Frontal cortex (tissue), 4 donors: ENCODE measurements around the gene OR52E1. TPM values are rescaled to one million over a fixed set of nuclear protein-coding genes. Genes with fewer than 3 reads are reported as not detected.
"Not testable (repeated sequence)": the region's sequence is repeated elsewhere in the genome, so short reads cannot be mapped to it uniquely, and the experiment has no call there.

ENCODE experiments used
- DNase-seq, 2 donors: peaks; one replicate each; pipeline ENCODE4 v3.0.0; 2012; ENCODE audit warnings: low spot score in 2 of 2
- FAIRE-seq: peaks from 2 replicates; lab custom pipeline; 2012; peaks lifted over from hg19 to GRCh38; lab: Jason Lieb, UNC
- total RNA-seq: library from RNA; depleted of rRNA; stranded (reverse); fragments of >200 nt; gene quantifications from one replicate; pipeline ENCODE4 v1.2.3, GENCODE V29; 2014
- donor health status: control.
- donor health status: control.
- donor health status: control.

The OR52E1 gene
- not detected for total RNA-seq

DNA sequence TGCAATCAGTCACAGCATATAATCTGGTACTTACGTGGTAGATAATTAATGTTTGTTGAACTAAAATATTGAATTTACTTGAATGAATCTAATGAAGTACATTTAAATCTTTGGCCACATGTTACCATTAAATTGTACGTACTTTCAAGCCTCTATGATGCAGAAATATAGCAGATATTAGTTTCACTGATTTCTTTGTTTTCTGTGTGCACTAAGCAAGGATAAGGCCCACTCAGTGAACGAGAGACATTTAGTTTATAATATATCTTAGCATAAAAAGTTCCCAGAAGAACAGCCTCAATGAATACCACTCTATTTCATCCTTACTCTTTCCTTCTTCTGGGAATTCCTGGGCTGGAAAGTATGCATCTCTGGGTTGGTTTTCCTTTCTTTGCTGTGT lies at the start of gene OR52E1:
TSS of gene OR52E1 (plus strand) at position 301 of the 400 bp plus-strand sequence.
- DNase-seq (no peak), FAIRE-seq (no peak)

DNA sequence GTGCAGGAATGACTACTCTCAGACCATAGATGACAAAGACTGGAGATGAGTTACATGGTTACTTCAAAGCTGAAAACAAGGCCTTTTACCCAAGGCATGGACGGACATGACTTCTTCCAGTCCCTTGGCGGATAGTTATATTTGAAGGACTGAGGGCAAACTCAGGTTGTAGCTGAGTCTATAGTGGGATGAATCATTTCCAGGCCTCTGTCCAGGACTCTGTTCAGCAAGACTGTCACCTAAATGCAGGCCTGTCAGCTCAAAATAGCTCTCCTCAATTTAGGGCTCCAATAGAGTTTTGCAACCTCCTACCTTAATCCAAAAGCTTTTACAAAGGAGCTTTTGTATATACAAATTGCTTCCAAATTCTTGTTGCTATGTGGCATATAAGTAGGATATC lies 47.4 kb upstream of the OR52E1 start:
- no peak for DNase-seq
- no peak for FAIRE-seq

DNA sequence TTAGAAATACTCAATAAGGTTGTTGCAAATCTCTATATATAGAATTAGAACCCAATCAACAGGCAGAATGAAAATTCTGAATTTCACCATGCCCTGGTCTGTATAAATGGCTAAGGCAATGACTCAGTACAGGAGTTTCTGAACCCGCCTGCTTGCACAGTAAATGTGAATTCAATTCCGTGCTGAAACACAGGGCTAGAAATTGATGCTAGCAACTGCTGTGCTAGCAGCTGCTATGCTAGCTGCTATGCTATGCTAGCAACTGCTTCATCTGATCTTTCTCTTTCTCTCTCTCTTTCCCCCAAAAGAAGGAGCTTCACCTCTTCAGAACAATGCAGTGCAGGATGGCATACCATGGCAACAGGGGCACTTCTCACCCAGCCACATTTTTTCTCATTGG lies 32.7 kb upstream of the OR52E1 start:
- FAIRE-seq: no peak
- no peak for DNase-seq

DNA sequence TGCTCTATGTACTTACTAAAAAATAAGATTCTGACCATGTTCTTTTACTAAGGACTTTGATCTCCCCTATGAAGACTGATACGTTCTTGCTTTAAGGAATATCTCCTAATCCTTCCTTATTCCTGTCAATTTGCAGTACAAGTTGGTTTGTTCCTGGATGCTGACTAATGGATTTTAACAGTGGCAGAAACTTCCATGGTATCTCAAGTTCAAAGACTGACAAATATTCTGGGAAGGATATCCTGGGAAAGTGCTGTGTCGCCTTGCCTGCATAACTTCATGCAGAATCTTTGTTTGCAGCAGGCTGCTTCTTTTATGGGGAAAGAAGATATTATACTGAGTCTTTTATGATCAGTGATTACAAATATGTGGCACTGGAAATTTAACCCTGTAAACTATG lies 31.4 kb upstream of the OR52E1 start:
- no peak for DNase-seq
- no peak for FAIRE-seq

DNA sequence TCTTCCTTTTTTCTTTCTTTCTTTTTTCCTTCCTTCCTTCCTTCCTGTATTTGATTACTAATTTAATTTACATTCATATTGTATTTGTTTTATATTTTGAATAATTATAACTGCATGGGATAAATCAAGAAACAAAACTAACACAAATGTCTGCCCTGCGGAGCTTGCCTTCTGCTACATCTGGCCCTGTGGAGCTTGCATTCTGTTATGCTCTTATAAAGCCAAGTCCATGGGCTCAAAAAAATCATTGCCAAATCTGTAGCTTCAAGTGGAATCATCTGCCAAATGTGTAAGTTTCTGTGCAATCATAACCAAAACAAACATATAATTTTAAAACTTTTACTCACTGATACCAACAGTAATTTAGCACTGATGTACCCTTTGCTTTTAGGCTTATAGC lies 31.0 kb upstream of the OR52E1 start:
- DNase-seq (no peak), FAIRE-seq (no peak)

DNA sequence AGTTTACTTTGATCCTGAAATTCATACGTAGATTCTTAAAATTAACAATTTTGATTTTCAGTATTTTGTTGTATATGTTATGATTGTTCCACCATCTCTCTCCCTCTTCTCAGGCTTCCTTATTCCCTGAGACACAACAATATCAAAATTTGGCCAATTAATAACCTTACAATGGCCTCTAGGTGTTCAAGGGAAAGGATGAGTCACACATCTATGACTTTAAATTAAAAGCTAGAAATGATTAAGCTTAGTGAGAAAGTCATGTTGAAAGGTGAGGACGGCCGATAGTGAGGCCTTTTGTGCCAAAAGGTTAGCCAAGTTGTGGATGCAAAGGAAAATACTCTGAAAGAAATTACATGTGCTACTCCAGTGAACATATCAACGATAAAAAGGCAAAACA lies 28.5 kb upstream of the OR52E1 start:
- DNase-seq (no peak), FAIRE-seq (no peak)

DNA sequence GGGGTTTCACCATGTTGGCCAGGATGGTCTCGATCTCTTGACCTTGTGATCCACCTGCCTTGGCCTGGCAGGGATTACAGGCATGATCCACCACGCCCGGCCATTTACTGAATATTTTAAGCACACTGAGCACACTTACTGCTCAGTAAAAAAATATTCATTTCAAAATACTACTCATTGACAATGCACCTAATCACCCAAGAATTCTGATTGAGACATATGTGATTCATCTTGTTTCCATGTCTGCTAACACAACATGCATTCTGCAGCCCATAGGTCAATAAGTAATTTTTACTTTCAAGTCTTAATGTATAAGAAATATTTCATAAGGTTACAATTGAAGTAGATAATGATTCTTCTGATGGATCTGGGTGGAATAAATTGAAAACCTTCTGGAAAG lies 27.3 kb upstream of the OR52E1 start:
- DNase-seq: no peak
- no peak for FAIRE-seq

DNA sequence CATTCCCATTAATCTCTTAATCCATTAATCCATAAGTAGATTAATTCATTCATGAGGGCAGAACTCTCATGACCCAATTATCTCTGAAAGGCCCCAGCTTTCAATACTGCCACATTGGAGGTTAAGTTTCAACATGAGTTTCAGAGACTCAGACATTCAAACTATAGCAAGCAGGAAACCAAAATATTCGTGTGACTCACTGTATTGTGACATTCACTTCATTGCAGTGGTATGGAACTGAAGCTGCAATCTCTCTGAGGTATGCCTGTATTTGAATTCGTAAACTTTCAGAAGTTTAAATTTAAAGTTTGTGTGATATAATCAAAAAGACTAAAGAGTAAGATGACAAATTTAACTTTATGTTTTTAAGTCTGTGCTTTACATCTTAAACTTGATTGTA lies 26.0 kb upstream of the OR52E1 start:
- FAIRE-seq (no peak), DNase-seq (no peak)

DNA sequence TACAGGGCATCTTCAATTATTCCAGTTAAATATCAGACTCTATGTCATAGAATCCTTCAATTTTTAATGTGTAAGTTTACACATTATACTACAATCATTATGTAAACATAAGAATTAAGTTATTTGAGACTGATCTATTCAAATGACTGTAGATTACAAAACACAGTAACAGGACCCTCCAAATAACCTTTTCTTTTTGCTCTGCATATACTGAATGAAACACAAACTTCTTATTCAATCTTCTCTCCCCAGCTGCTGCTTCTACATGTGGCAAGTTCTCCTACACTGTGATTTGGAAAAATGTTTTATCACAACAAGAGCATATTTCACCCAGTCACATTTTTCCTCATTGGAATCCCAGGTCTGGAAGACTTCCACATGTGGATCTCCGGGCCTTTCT lies 23.1 kb upstream of the OR52E1 start, which contains the start of gene OR52J3:
TSS of gene OR52J3 (plus strand) at position 301 of the 400 bp plus-strand sequence. CDS start at position 301, 0 bp downstream.
- DNase-seq (no peak), FAIRE-seq (no peak)

DNA sequence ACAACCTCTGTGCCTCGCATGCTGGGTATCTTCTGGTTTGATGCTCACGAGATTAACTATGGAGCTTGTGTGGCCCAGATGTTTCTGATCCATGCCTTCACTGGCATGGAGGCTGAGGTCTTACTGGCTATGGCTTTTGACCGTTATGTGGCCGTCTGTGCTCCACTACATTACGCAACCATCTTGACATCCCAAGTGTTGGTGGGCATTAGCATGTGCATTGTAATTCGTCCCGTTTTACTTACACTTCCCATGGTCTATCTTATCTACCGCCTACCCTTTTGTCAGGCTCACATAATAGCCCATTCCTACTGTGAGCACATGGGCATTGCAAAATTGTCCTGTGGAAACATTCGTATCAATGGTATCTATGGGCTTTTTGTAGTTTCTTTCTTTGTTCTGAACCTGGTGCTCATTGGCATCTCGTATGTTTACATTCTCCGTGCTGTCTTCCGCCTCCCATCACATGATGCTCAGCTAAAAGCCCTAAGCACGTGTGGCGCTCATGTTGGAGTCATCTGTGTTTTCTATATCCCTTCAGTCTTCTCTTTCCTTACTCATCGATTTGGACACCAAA lies 22.5 kb upstream of the OR52E1 start:
- no peak for FAIRE-seq
- no peak for DNase-seq

DNA sequence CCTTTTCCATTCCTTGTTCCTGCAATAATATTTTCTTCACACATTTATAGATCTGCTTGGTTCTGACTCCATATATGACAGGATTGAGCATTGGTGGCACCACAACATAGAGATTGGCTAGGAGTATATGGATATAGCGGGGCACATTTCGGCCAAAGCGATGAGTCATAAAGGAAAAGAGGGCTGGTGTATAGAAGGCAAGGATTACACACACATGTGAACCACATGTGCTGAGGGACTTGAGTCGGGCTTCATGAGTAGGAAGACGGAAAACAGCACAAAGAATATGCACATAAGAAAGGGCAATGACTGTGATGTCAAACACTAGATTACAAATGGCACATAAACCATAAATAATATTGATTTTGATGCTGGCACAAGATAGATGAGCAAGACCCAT lies 10.7 kb upstream of the OR52E1 start:
- FAIRE-seq, DNase-seq: not testable (repeated sequence)

DNA sequence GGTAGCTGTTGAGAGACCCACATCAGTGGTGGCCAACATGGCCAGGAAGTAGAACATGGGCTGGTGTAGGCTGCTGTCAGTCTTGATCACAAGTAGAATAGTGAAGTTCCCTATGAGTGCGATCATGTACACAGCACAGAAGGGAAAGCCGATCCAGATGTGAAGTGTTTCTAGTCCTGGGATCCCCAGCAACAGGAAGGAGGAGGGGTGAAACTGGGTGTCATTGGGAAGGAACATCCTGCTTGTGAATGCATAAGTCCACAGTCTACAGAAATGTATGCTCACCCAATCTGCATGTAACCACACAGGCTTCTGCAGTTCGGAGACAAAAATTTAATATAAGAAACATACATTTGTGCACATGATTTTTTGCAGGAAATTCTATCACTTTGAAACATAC lies 10.0 kb upstream of the OR52E1 start, which contains the start of gene OR52E2:
TSS of gene OR52E2 (minus strand) at position 237 of the 400 bp plus-strand sequence. CDS start at position 237, 0 bp downstream.
- no peak for FAIRE-seq
- no peak for DNase-seq

DNA sequence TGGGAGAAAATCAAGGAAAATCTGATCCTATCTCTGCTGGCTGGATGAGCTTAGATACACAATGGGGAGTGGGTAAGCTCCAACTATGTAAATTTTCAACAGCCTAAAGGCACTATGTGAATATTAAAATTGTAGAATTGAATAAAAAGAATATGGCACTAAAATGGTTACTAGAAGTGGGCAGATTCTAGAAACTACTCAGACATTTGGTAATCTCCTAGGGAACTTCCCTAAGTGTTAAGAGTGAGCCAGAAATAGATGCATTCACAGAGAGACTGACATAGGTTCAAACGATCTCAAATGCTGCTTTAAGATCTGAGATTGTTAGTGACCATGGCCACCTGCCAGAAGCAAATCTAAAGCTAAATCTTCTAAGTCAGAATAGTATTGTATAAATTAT lies 4.3 kb upstream of the OR52E1 start:
- DNase-seq (no peak), FAIRE-seq (no peak)

DNA sequence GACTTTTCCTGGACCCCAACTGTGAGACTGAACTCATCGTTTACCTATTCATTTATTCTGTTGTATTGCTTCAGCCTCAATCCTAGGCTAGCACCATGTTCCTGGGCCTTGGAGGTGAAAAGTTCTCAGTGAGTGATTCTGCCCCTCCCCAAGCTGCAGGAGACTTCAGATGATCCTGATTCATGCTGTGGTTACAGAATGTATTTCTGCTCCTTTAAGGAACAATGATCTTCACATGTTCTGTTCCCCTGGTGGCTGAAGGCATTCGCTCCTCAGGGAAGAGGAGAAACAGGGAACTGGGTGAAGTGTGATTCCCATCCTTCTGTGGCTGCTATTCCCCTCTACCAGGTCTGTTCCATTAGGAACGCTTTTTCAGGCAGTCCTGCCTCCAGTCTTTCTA lies 2.4 kb downstream of the OR52E1 start:
- FAIRE-seq: no peak

DNA sequence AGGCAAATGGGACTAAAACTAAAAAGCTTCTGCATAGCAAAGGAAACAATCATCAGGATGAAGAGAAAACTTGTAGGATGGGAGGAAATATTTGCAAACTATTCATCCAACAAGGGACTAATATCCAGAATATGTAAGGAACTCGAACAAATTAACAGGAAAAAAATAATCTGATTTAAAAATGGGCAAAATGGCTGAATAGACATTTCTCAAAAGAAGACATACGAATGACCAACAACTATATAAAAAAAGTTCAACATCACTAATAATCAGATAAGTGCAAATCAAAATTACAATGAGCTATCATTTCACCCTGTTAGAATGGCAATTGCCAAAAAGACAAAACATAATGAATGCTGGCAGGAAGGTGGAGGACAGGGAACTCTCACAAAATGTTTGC lies 12.0 kb downstream of the OR52E1 start:
- FAIRE-seq (no peak), DNase-seq (no peak)

More for the DNA sequence above, 2.4 kb downstream of the OR52E1 start:
- DNase-seq: no peak

DNA sequence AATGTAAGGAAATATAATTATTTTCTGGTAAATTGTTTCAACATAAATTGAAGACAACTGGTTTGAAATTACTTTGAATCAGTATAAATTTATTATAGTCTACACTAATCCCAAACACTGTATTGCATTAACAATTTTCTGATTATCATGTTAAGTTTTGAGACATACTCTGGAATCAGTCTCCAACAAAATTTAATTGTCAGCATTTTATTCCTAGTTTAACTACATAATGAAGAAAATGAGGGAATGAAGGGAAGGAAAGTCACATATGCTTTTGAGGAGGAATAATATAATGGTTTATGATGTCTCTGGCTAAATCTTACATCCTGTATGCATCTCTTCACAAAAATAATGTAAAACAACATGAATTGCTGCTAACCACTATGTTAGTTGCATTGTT lies 14.2 kb downstream of the OR52E1 start:
- DNase-seq (no peak), FAIRE-seq (no peak)

DNA sequence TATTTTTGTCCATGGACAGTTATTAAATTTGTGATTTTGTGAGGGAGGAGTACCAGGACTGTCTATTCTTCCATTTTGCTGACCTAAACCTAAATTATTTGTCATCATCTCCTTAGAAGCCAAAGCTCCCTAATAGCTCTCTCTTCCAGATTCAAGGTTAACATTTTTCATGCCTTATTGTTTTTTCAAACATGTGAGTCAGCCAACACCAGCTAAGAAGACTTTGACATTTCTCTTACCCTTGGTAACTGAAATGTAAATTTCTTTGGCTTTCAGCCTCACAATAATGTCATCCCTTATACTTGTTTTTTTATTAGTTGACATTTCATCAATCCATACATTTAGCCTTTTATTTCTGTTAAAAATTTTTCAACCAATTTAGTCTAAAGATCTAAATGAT lies 19.2 kb downstream of the OR52E1 start:
- DNase-seq: no peak
- FAIRE-seq: no peak

DNA sequence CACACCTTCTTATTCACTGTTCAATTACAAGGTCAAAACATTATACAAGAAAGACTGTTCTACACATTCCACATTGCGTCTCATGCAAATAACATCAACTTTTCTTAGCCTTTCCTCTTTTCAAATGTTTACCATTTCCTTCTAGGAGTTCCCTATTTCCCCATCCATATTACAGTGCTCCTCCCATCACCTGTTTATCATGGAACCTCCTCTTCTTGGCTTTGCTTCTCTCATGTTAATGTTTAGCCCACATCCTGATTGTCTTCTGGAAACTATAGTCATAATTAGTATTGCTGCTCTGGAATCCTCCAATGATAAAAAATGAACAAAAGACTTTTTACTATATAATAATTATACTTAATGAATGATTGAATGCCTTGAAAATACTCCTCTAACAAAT lies 21.3 kb downstream of the OR52E1 start:
- no peak for DNase-seq
- FAIRE-seq: no peak

DNA sequence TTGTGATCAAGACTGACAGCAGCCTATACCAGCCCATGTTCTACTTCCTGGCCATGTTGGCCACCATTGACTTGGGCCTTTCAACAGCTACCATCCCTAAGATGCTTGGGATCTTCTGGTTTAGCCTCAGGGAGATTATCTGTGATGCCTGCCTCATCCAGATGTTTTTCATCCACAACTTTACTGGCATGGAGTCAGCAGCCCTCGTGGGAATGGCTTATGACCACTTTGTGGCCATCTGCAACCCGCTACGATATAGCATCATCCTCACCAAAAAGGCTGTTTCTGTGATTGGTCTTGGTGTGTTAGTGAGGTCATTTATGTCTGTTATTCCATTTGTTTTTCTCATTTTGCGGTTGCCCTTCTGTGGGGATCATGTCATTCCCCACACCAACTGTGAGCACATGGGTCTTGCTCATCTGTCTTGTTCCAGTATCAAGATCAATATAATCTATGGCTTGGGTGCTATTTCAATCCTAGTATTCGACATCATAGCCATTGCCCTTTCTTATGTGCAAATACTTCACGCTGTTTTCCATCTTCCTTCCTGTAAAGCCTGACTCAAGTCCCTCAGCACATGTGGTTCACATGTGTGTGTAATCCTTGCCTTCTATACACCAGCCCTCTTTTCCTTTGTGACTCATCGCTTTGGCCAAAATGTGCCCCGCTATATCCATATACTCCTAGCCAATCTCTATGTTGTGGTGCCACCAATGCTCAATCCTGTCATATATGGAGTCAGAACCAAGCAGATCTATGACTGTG lies 23.6 kb downstream of the OR52E1 start:
- FAIRE-seq (no peak), DNase-seq (no peak)

DNA sequence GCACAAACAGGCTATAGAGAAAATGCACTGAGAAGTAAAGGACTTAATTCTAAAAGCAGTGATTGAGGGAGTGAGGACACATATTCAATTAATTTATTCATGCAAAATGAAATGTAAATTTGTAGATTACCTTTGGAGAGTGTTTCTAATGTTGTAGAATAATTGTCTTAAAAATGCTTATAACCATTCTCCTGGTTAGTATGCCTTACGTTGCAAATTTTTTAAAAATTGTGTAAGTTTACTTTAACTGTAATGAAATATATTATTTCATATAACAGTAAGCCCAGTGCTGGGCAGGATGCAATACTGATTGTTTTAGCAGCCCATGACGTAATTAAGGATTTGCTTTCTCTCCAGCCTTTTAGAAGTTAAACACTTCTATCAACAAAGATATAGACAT lies 26.6 kb downstream of the OR52E1 start:
- DNase-seq: no peak
- FAIRE-seq: no peak

DNA sequence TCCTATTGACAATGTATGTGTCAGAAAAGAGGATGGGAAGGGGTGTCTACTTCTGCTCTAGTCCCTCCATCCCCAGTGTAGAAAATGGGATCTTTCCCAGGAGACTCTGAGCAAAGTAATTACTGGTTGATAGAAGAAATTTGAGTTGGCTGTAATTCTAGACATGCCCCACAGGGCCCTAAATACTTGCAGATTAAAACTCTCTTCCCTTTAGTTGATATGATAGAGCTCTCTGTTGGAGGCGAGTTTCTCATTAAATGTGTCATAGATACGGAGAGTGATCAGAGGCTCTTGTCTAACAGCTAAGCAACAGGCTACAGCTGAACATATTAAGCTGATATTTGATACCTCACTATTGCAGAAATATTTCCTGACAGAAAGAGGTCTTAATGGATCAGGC lies 32.9 kb downstream of the OR52E1 start:
- FAIRE-seq (no peak), DNase-seq (no peak)

DNA sequence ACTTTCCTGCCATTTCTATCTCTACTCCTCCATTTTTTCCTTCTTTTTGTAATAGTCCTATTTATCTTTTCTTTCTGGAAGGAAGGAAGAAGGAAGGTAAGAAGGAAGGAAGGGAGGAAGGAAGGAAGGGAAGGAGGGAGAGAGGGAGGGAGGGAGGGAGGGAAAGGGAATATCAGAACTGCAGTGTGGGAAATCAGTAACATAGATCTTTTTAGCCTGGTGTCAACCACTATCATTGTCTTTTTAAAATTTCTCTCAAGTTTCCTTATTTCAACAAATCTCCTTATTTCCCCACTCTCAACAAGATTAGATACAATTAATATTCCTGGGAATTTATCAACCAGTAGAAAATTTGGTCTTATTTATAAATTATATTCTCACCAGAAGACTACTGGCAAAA lies 33.7 kb downstream of the OR52E1 start:
- DNase-seq (no peak), FAIRE-seq (no peak)
